Naive B cell (primary cell): ENCODE data around the gene XYLT1. TPM values are rescaled to one million over a fixed set of nuclear protein-coding genes. Genes with fewer than 3 reads are reported as not detected.

Source experiments
- ATAC-seq, 2 donors: fragments of 150-1000 bp; cut with Tn5 transposase; 2 replicates each; pipeline ENCODE4 v1.10.0; 2021; ENCODE audit warnings: low read depth in 2 of 2, mild to moderate bottlenecking in 2 of 2, moderate library complexity in 2 of 2
- DNase-seq: peaks from one replicate; pipeline ENCODE4 v3.0.0; 2022
- H3K27ac Mint-ChIP-seq, 6 donors: one replicate each; pipeline ENCODE4 v1.8.0; 2020 to 2022; ENCODE audit warnings: mild to moderate bottlenecking in 6 of 6, mixed read lengths in 6 of 6, moderate library complexity in 5 of 6, inconsistent platforms in 2 of 6
- H3K27me3 Mint-ChIP-seq, 3 donors: one replicate each; pipeline ENCODE4 v1.8.0; 2021 to 2022; ENCODE audit warnings: mixed read lengths in 3 of 3, mild to moderate bottlenecking in 1 of 3
- H3K36me3 Mint-ChIP-seq, 2 donors: one replicate each; pipeline ENCODE4 v1.8.0; 2020 to 2022; ENCODE audit warnings: mixed read lengths in 2 of 2, inconsistent platforms in 1 of 2, mild to moderate bottlenecking in 1 of 2
- H3K4me1 Mint-ChIP-seq, 3 donors: one replicate each; pipeline ENCODE4 v1.8.0; 2020 to 2022; ENCODE audit warnings: mixed read lengths in 3 of 3, inconsistent platforms in 1 of 3, mild to moderate bottlenecking in 1 of 3, moderate library complexity in 1 of 3
- H3K4me3 Mint-ChIP-seq, 8 donors: one replicate each; pipeline ENCODE4 v1.8.0; 2020 to 2022; ENCODE audit warnings: mild to moderate bottlenecking in 8 of 8, mixed read lengths in 8 of 8, moderate library complexity in 8 of 8, inconsistent platforms in 2 of 8
- H3K9me3 Mint-ChIP-seq, 7 donors: one replicate each; pipeline ENCODE4 v1.8.0; 2020 to 2022; ENCODE audit warnings: mixed read lengths in 7 of 7, mild to moderate bottlenecking in 5 of 7, inconsistent platforms in 2 of 7, moderate library complexity in 1 of 7
- polyA plus RNA-seq, 6 donors: library from polyadenylated mRNA; unstranded; fragments of 300-500 nt; fragmentation: Illumina TruSeq; gene quantifications; one replicate each; pipeline ENCODE4 v1.2.3, GENCODE V29; 2021; ENCODE audit warnings: low read depth in 6 of 6

Gene XYLT1
- polyA plus RNA-seq, 6 donors from 2014 or later: 1.7 to 8.7 (median 3.9) TPM

- no peak for ATAC-seq
- Mint-ChIP-seq H3K9me3 (peaks cover 0 to 6% (median 0%) of the 10 kb centered on the region in 7 donors), H3K27me3 (no peaks in the 10 kb centered on the region), H3K27ac (peak overlapping the region; percentile 96 to 99 (median 98)), H3K4me3 (peak overlapping the region in 7 of 8 donors; percentile 26 to 95 (median 81)), H3K36me3 (peaks cover 4 to 7% of the 10 kb centered on the region in 2 donors), H3K4me1 (peaks cover 78 to 97% (median 94%) of the 10 kb centered on the region in 3 donors)
- DNase-seq: no peak
Measured at GRCh38 chr16:17367923-17368322, 102.8 kb downstream of the XYLT1 start.

GRCh38 chr16:17367036-17367435 is 103.7 kb downstream of the XYLT1 start:
- H3K27ac Mint-ChIP-seq: peak overlapping the region; percentile 96 to 99 (median 98)
- H3K9me3 Mint-ChIP-seq: peaks cover 0 to 6% (median 0%) of the 10 kb centered on the region in 7 donors
- no peaks in the 10 kb centered on the region for H3K27me3 Mint-ChIP-seq
- ATAC-seq: peak; percentile 67 to 70
- peaks cover 4 to 7% of the 10 kb centered on the region in 2 donors for H3K36me3 Mint-ChIP-seq
- peak overlapping the region; percentile 36 to 95 (median 84) for H3K4me3 Mint-ChIP-seq
- H3K4me1 Mint-ChIP-seq: peaks cover 82 to 100% (median 98%) of the 10 kb centered on the region in 3 donors
- DNase-seq: peak; percentile 76

- no peaks in the 10 kb centered on the region for H3K27me3 Mint-ChIP-seq
- no peak for ATAC-seq
- peaks cover 4 to 7% of the 10 kb centered on the region in 2 donors for H3K36me3 Mint-ChIP-seq
- peak overlapping the region; percentile 36 to 95 (median 78) for H3K4me3 Mint-ChIP-seq
- H3K9me3 Mint-ChIP-seq: peaks cover 0 to 6% (median 0%) of the 10 kb centered on the region in 7 donors
- DNase-seq: no peak
- H3K27ac Mint-ChIP-seq: peak overlapping the region; percentile 81 to 99 (median 98)
- peaks cover 81 to 100% (median 98%) of the 10 kb centered on the region in 3 donors for H3K4me1 Mint-ChIP-seq
Measured at GRCh38 chr16:17366299-17366961, 104.3 kb downstream of the XYLT1 start.

- ATAC-seq (no peak), DNase-seq (no peak)
- Mint-ChIP-seq H3K36me3 (peaks cover 4 to 7% of the 10 kb centered on the region in 2 donors), H3K4me1 (peaks cover 81 to 100% (median 98%) of the 10 kb centered on the region in 3 donors), H3K27ac (peak overlapping the region; percentile 81 to 99 (median 98)), H3K9me3 (peaks cover 0 to 6% (median 0%) of the 10 kb centered on the region in 7 donors), H3K27me3 (no peaks in the 10 kb centered on the region), H3K4me3 (peak overlapping the region in 6 of 8 donors; percentile 36 to 95 (median 64))
Measured at GRCh38 chr16:17365591-17366298, 105.0 kb downstream of the XYLT1 start.

- H3K27me3 Mint-ChIP-seq: no peaks in the 10 kb centered on the region
- H3K36me3 Mint-ChIP-seq: peaks cover 4 to 7% of the 10 kb centered on the region in 2 donors
- H3K9me3 Mint-ChIP-seq: peaks cover 0 to 6% (median 0%) of the 10 kb centered on the region in 7 donors
- H3K4me3 Mint-ChIP-seq: peak overlapping the region in 7 of 8 donors; percentile 13 to 77 (median 61)
- peaks cover 81 to 100% (median 98%) of the 10 kb centered on the region in 3 donors for H3K4me1 Mint-ChIP-seq
- peak overlapping the region; percentile 81 to 99 (median 98) for H3K27ac Mint-ChIP-seq
- DNase-seq (no peak), ATAC-seq (no peak)
Measured at GRCh38 chr16:17365211-17365541, 105.6 kb downstream of the XYLT1 start.

- DNase-seq (peak; percentile 35), ATAC-seq (peak; percentile 12 to 26)
- Mint-ChIP-seq H3K27me3 (no peaks in the 10 kb centered on the region), H3K4me3 (peak overlapping the region; percentile 7 to 77 (median 49)), H3K36me3 (peaks cover 4 to 7% of the 10 kb centered on the region in 2 donors), H3K4me1 (peaks cover 81 to 100% (median 98%) of the 10 kb centered on the region in 3 donors), H3K27ac (peak overlapping the region; percentile 53 to 99 (median 98)), H3K9me3 (peaks cover 0 to 6% (median 0%) of the 10 kb centered on the region in 7 donors)
Measured at GRCh38 chr16:17364319-17365210, 106.2 kb downstream of the XYLT1 start.

- no peaks in the 10 kb centered on the region for H3K27me3 Mint-ChIP-seq
- DNase-seq (no peak), ATAC-seq (no peak)
- H3K4me3 Mint-ChIP-seq: peak overlapping the region in 5 of 8 donors; percentile 67 to 81 (median 77)
- peaks cover 4 to 7% of the 10 kb centered on the region in 2 donors for H3K36me3 Mint-ChIP-seq
- H3K4me1 Mint-ChIP-seq: peaks cover 83 to 99% (median 99%) of the 10 kb centered on the region in 3 donors
- H3K9me3 Mint-ChIP-seq: peaks cover 0 to 6% (median 0%) of the 10 kb centered on the region in 7 donors
- peak overlapping the region; percentile 41 to 99 (median 92) for H3K27ac Mint-ChIP-seq
Measured at GRCh38 chr16:17362946-17363345, 107.8 kb downstream of the XYLT1 start.

GRCh38 chr16:17362183-17362582 is 108.6 kb downstream of the XYLT1 start:
- Mint-ChIP-seq H3K36me3 (peaks cover 8 to 12% of the 10 kb centered on the region in 2 donors), H3K4me3 (peak overlapping the region in 7 of 8 donors; percentile 42 to 81 (median 75)), H3K27ac (peak overlapping the region; percentile 76 to 99 (median 94)), H3K27me3 (no peaks in the 10 kb centered on the region), H3K9me3 (peaks cover 0 to 4% (median 0%) of the 10 kb centered on the region in 7 donors), H3K4me1 (peaks cover 79 to 99% (median 99%) of the 10 kb centered on the region in 3 donors)
- ATAC-seq (peak; percentile 14 to 17), DNase-seq (peak; percentile 50)

GRCh38 chr16:17360693-17361122 is 110.1 kb downstream of the XYLT1 start:
- Mint-ChIP-seq H3K4me3 (peak overlapping the region; percentile 27 to 86 (median 73)), H3K27ac (peak overlapping the region; percentile 90 to 99 (median 96)), H3K9me3 (peaks cover 0 to 3% (median 0%) of the 10 kb centered on the region in 7 donors), H3K4me1 (peaks cover 67 to 87% (median 84%) of the 10 kb centered on the region in 3 donors), H3K36me3 (peaks cover 7 to 9% of the 10 kb centered on the region in 2 donors), H3K27me3 (no peaks in the 10 kb centered on the region)
- ATAC-seq (peak; percentile 72 to 85), DNase-seq (peak; percentile 75)

GRCh38 chr16:17359788-17360390 is 110.9 kb downstream of the XYLT1 start:
- peaks cover 62 to 82% (median 80%) of the 10 kb centered on the region in 3 donors for H3K4me1 Mint-ChIP-seq
- DNase-seq (no peak), ATAC-seq (no peak)
- H3K36me3 Mint-ChIP-seq: peaks cover 7 to 9% of the 10 kb centered on the region in 2 donors
- H3K4me3 Mint-ChIP-seq: peak overlapping the region in 5 of 8 donors; percentile 3 to 81 (median 39)
- H3K27ac Mint-ChIP-seq: peak overlapping the region in 5 of 6 donors; percentile 61 to 97 (median 94)
- no peaks in the 10 kb centered on the region for H3K27me3 Mint-ChIP-seq
- peaks cover 0 to 3% (median 0%) of the 10 kb centered on the region in 7 donors for H3K9me3 Mint-ChIP-seq

- peaks cover 0 to 3% (median 0%) of the 10 kb centered on the region in 7 donors for H3K9me3 Mint-ChIP-seq
Measured at GRCh38 chr16:17358846-17359245, 111.9 kb downstream of the XYLT1 start.

GRCh38 chr16:17358355-17358754 is 112.4 kb downstream of the XYLT1 start:
- H3K27me3 Mint-ChIP-seq: no peaks in the 10 kb centered on the region
- DNase-seq: no peak
- H3K4me3 Mint-ChIP-seq: peak overlapping the region in 5 of 8 donors; percentile 7 to 68 (median 55)
- H3K27ac Mint-ChIP-seq: peak overlapping the region in 4 of 6 donors; percentile 49 to 95 (median 84)
- H3K4me1 Mint-ChIP-seq: peaks cover 65 to 82% (median 76%) of the 10 kb centered on the region in 3 donors
- peaks cover 0 to 3% (median 0%) of the 10 kb centered on the region in 7 donors for H3K9me3 Mint-ChIP-seq
- H3K36me3 Mint-ChIP-seq: peaks cover 18 to 20% of the 10 kb centered on the region in 2 donors
- ATAC-seq: no peak

More at GRCh38 chr16:17358846-17359245, 111.9 kb downstream of the XYLT1 start:
- peaks cover 13 to 15% of the 10 kb centered on the region in 2 donors for H3K36me3 Mint-ChIP-seq
- peak overlapping the region in 5 of 6 donors; percentile 49 to 95 (median 90) for H3K27ac Mint-ChIP-seq
- ATAC-seq (no peak), DNase-seq (no peak)
- peaks cover 60 to 82% (median 78%) of the 10 kb centered on the region in 3 donors for H3K4me1 Mint-ChIP-seq
- H3K4me3 Mint-ChIP-seq: peak overlapping the region in 3 of 8 donors; percentile 7 to 68 (median 57)
- no peaks in the 10 kb centered on the region for H3K27me3 Mint-ChIP-seq
